Loucy (cell line): ENCODE results near the gene CELSR1.
A peak's percentile ranks its signal among the peaks of the same experiment; 100 is the strongest.

ENCODE experiments used
- H2AFZ ChIP-seq: fragments of 200-600 bp; sonication (generic); 2 replicates; pipeline ENCODE4 v1.6.0; 2016; ENCODE audit warnings: antibody characterized with exemption, mild to moderate bottlenecking, low read length, moderate library complexity
- H3F3A ChIP-seq: fragments of 200-600 bp; 2 replicates; pipeline ENCODE4 v1.6.0; 2016; ENCODE audit warnings: antibody characterized with exemption, low read depth, mild to moderate bottlenecking
- H3K27me3 ChIP-seq: fragments of 200-600 bp; sonication (generic); 2 replicates; pipeline ENCODE4 v1.6.1; 2014; ENCODE audit warnings: low read length, mild to moderate bottlenecking; ENCODE audit not compliant: insufficient read depth, poor library complexity, severe bottlenecking
- H3K36me3 ChIP-seq: fragments of 200-600 bp; sonication (generic); 2 replicates; pipeline ENCODE4 v1.6.1; 2016; ENCODE audit warnings: low read length; ENCODE audit not compliant: insufficient read depth
- H3K4me1 ChIP-seq: fragments of 200-600 bp; sonication (generic); 2 replicates; pipeline ENCODE4 v1.5.1; 2014; ENCODE audit warnings: low read length, mild to moderate bottlenecking; ENCODE audit not compliant: insufficient read depth, poor library complexity, severe bottlenecking
- H3K4me2 ChIP-seq: fragments of 200-600 bp; sonication (generic); 2 replicates; pipeline ENCODE4 v1.6.0; 2014; ENCODE audit warnings: antibody characterized with exemption, low read length, low read depth, mild to moderate bottlenecking; ENCODE audit not compliant: poor library complexity, severe bottlenecking
- H3K4me3 ChIP-seq: fragments of 200-600 bp; sonication (generic); 2 replicates; pipeline ENCODE4 v1.5.1; 2014; ENCODE audit warnings: low read length, mild to moderate bottlenecking, mixed read lengths; ENCODE audit not compliant: poor library complexity, severe bottlenecking
- H3K79me2 ChIP-seq: fragments of 200-600 bp; sonication (generic); 2 replicates; pipeline ENCODE4 v1.6.1; 2014; ENCODE audit warnings: low read length; ENCODE audit not compliant: insufficient read depth
- H3K9ac ChIP-seq: fragments of 200-600 bp; sonication (generic); 2 replicates; pipeline ENCODE4 v1.6.0; 2014; ENCODE audit warnings: mild to moderate bottlenecking, low read depth, low read length, moderate library complexity; ENCODE audit not compliant: poor library complexity, severe bottlenecking
- H3K9me2 ChIP-seq: fragments of 200-600 bp; sonication (generic); replicated peaks from 2 replicates; pipeline ENCODE4 v1.6.1; 2016; ENCODE audit warnings: low read depth, low read length, mixed read lengths
- H3K9me3 ChIP-seq: fragments of 200-600 bp; sonication (generic); 2 replicates; pipeline ENCODE4 v1.6.1; 2014; ENCODE audit warnings: mild to moderate bottlenecking, antibody characterized with exemption, low read length, low read depth; ENCODE audit not compliant: insufficient read depth
- H4K20me1 ChIP-seq: fragments of 200-600 bp; sonication (generic); 2 replicates; pipeline ENCODE4 v1.6.0; 2014; ENCODE audit warnings: antibody characterized with exemption, low read length, mild to moderate bottlenecking; ENCODE audit not compliant: insufficient read depth, poor library complexity, severe bottlenecking
- EZH2phosphoT487 ChIP-seq: fragments of 200-600 bp; IDR thresholded peaks from 2 replicates; pipeline ENCODE4 v1.6.1; 2018; ENCODE audit warnings: antibody characterized with exemption, mild to moderate bottlenecking, moderate library complexity, borderline replicate concordance
- TF ChIP-seq, protein P1 (sequence below): fragments of 200-600 bp; sonication (generic); conservative IDR thresholded peaks from 2 replicates; pipeline ENCODE4 v1.5.1; 2014; ENCODE audit warnings: mild to moderate bottlenecking, antibody characterized with exemption, low read length

Gene CELSR1

DNA sequence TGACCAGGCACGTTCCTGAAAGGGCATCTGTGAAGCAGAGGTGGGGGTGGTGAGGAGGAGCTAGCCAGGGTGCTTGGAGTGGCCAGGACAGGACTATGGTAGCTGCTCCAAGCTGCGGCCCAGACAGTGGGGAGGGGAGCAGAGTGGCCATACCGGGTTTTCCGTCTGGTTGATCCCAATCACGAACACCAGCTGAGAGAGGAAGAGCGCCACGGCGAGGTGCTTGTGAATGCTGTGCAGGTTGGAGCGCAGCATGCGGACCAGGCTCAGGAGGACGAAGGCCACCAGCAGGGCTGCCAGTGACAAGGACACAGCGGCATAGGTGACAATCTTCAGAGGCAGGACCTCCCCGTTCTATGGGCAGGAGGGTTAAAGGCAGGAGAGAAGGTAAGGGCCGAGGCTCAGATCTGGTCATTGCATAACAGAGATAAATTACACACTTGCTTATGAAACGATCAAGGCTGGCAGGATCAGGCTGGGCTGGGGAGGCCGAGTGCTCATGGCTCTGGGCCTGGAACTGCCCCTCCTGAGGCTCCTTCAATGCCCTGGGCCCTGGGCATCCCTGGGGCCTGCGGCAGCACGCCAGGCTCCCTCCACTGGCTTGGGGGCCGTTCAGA lies 160.4 kb downstream of the CELSR1 start:
- Histone ChIP-seq H2AFZ (no peak overlapping the region), H3F3A (no peaks in the 10 kb centered on the region), H3K27me3 (no peaks in the 10 kb centered on the region), H3K9me3 (peaks cover 2% of the 10 kb centered on the region; the same call in 1 of the 2 replicates), H3K4me3 (no peak overlapping the region), H3K9me2 (no peaks in the 10 kb centered on the region), H3K4me2 (no peak overlapping the region), H3K4me1 (peaks cover 13% of the 10 kb centered on the region), H3K79me2 (no peaks in the 10 kb centered on the region), H3K36me3 (no peaks in the 10 kb centered on the region), H4K20me1 (no peaks in the 10 kb centered on the region), H3K9ac (no peak overlapping the region)
- no peak for TF ChIP-seq EZH2phosphoT487
- TF ChIP-seq, protein P1, sequence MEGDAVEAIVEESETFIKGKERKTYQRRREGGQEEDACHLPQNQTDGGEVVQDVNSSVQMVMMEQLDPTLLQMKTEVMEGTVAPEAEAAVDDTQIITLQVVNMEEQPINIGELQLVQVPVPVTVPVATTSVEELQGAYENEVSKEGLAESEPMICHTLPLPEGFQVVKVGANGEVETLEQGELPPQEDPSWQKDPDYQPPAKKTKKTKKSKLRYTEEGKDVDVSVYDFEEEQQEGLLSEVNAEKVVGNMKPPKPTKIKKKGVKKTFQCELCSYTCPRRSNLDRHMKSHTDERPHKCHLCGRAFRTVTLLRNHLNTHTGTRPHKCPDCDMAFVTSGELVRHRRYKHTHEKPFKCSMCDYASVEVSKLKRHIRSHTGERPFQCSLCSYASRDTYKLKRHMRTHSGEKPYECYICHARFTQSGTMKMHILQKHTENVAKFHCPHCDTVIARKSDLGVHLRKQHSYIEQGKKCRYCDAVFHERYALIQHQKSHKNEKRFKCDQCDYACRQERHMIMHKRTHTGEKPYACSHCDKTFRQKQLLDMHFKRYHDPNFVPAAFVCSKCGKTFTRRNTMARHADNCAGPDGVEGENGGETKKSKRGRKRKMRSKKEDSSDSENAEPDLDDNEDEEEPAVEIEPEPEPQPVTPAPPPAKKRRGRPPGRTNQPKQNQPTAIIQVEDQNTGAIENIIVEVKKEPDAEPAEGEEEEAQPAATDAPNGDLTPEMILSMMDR, result no peak

GRCh38 chr22:46376111-46376510 lies 161.3 kb downstream of the CELSR1 start:
- no peaks in the 10 kb centered on the region for H3F3A ChIP-seq
- no peaks in the 10 kb centered on the region for H4K20me1 ChIP-seq
- no peaks in the 10 kb centered on the region for H3K9me2 ChIP-seq
- no peak overlapping the region for H3K4me2 ChIP-seq
- no peak overlapping the region for H3K9ac ChIP-seq
- H3K4me1 ChIP-seq, result peaks cover 13% of the 10 kb centered on the region
- H3K36me3 ChIP-seq, result no peaks in the 10 kb centered on the region
- no peak for TF ChIP-seq EZH2phosphoT487
- TF ChIP-seq, protein P1, result no peak
- peaks cover 2% of the 10 kb centered on the region; the same call in 1 of the 2 replicates for H3K9me3 ChIP-seq
- no peaks in the 10 kb centered on the region for H3K79me2 ChIP-seq
- H3K27me3 ChIP-seq, result no peaks in the 10 kb centered on the region
- no peak overlapping the region for H2AFZ ChIP-seq
- no peak overlapping the region for H3K4me3 ChIP-seq

DNA sequence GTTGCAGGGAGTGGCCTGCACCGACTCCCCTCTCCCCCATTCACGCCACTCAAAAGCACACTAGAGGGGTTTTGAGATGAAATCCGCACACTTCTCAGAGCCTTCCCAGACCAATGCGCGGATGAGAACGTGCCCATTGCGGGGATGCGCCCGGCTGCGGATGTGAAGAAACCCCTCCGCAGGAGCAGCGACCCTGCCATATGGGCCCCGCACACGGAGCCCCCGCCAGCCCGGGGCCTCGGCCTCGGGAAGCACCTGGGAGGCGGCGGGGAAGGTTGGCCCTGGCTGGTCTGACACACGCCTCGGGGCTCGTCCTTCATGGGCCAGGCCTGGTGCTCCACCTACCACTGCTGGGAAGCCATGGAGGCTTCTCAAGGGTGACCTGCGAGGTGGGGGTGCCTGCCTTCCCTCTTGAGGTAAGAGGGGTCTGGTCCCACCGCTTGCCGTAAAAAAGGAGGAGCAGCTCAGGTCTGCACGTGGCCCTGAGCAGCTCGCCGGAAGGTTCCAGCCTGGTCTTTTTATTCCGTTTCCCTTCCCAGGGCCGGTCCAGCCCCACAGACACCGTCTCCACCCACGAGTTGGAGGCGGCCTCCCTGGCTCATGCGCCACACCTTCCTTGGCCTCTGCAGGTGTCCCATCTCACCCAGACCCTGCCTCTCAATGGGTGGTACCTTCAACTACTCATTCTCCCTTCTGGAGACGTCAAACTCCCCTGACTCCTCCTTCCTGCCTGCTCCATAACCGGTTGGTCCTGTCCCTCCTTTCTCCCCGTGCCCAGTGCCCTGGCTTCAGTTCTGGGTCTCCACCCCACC lies 162.6 kb downstream of the CELSR1 start:
- no peak for TF ChIP-seq EZH2phosphoT487
- TF ChIP-seq, protein P1, result no peak
- Histone ChIP-seq H3K4me3 (no peak overlapping the region), H3K4me1 (peaks cover 13% of the 10 kb centered on the region)

More for the DNA sequence above, 162.6 kb downstream of the CELSR1 start:
- Histone ChIP-seq H3F3A (no peaks in the 10 kb centered on the region), H3K36me3 (no peaks in the 10 kb centered on the region), H3K4me2 (peak overlapping the region; percentile 66), H3K9ac (no peak overlapping the region), H3K9me2 (no peaks in the 10 kb centered on the region), H2AFZ (no peak overlapping the region; the same call in 1 of the 2 replicates), H3K79me2 (no peaks in the 10 kb centered on the region), H3K9me3 (peaks cover 2% of the 10 kb centered on the region; the same call in 1 of the 2 replicates), H3K27me3 (no peaks in the 10 kb centered on the region), H4K20me1 (no peaks in the 10 kb centered on the region)
